Neuronal stem cell (in vitro differentiated cells): Measurements from ENCODE around the gene ZNF362.

Source experiments
- DNase-seq: peaks from one replicate; pipeline ENCODE4 v3.0.0-alpha.2; 2013; ENCODE audit warnings: low spot score
- H2AFZ ChIP-seq: one replicate; pipeline ENCODE4 v1.6.1; 2013; ENCODE audit warnings: mild to moderate bottlenecking, low read length, inconsistent platforms
- H2AK5ac ChIP-seq: 2 replicates; pipeline ENCODE4 v1.6.1; 2013; ENCODE audit warnings: low read depth, mild to moderate bottlenecking, inconsistent platforms, low read length, moderate library complexity, mixed read lengths
- H2BK120ac ChIP-seq: 2 replicates; pipeline ENCODE4 v1.6.1; 2013; ENCODE audit warnings: low read depth, mild to moderate bottlenecking, inconsistent platforms, low read length, moderate library complexity, mixed read lengths
- H2BK12ac ChIP-seq: one replicate; pipeline ENCODE4 v1.6.1; 2013; ENCODE audit warnings: low read length, inconsistent platforms
- H2BK15ac ChIP-seq: 2 replicates; pipeline ENCODE4 v1.6.1; 2013; ENCODE audit warnings: mild to moderate bottlenecking, low read length, inconsistent platforms, mixed read lengths
- H2BK5ac ChIP-seq: one replicate; pipeline ENCODE4 v1.6.1; 2013; ENCODE audit warnings: inconsistent platforms, mild to moderate bottlenecking, low read length, moderate library complexity
- H3K14ac ChIP-seq: one replicate; pipeline ENCODE4 v1.6.1; 2013; ENCODE audit warnings: low read length, inconsistent platforms
- H3K18ac ChIP-seq: 2 replicates; pipeline ENCODE4 v1.6.1; 2013; ENCODE audit warnings: low read length, inconsistent platforms
- H3K23ac ChIP-seq: 2 replicates; pipeline ENCODE4 v1.6.1; 2013; ENCODE audit warnings: low read depth, mild to moderate bottlenecking, mixed read lengths, low read length, inconsistent platforms; ENCODE audit not compliant: poor library complexity
- H3K27ac ChIP-seq: replicated peaks from 3 replicates; pipeline ENCODE4 v1.5.1; 2013; ENCODE audit warnings: low read length, inconsistent platforms
- H3K27me3 ChIP-seq, 3 experiments: 2 replicates each; pipeline ENCODE4 v1.6.1; 2013; ENCODE audit warnings: low read length in 3 of 3, mild to moderate bottlenecking in 2 of 3, inconsistent platforms in 1 of 3, low read depth in 1 of 3, mixed read lengths in 1 of 3, moderate library complexity in 1 of 3; ENCODE audit not compliant: control insufficient read depth in 3 of 3, insufficient read depth in 3 of 3
- H3K36me3 ChIP-seq, 2 donors: replicated peaks in 1 of 2; 2 replicates each; pipeline ENCODE4 v1.6.1; 2013; ENCODE audit warnings: low read length in 2 of 2; ENCODE audit not compliant: control insufficient read depth in 2 of 2, insufficient read depth in 2 of 2
- H3K4ac ChIP-seq: 2 replicates; pipeline ENCODE4 v1.6.1; 2013; ENCODE audit warnings: inconsistent platforms, mild to moderate bottlenecking, low read length, moderate library complexity
- H3K4me1 ChIP-seq, 2 donors: 1 replicate in 1 of 2; 2 replicates in 1 of 2; pipeline ENCODE4 v1.6.1; 2013; ENCODE audit warnings: low read length in 2 of 2, low read depth in 1 of 2; ENCODE audit not compliant: control insufficient read depth in 2 of 2, insufficient read depth in 1 of 2
- H3K4me2 ChIP-seq: one replicate; pipeline ENCODE4 v1.6.1; 2013; ENCODE audit warnings: mild to moderate bottlenecking, low read length, inconsistent platforms; ENCODE audit not compliant: insufficient read depth, poor library complexity, severe bottlenecking
- H3K4me3 ChIP-seq, 2 donors: 2 replicates each; pipeline ENCODE4 v1.5.1; 2013; ENCODE audit warnings: low read length in 2 of 2, mild to moderate bottlenecking in 2 of 2, inconsistent platforms in 1 of 2, moderate library complexity in 1 of 2
- H3K79me1 ChIP-seq: one replicate; pipeline ENCODE4 v1.6.1; 2013; ENCODE audit warnings: low read depth, mild to moderate bottlenecking, inconsistent platforms, low read length, moderate library complexity
- H3K9ac ChIP-seq: one replicate; pipeline ENCODE4 v1.6.1; 2013; ENCODE audit warnings: mild to moderate bottlenecking, low read depth, low read length, inconsistent platforms; ENCODE audit not compliant: poor library complexity
- H3K9me3 ChIP-seq, 2 donors: replicated peaks in 1 of 2; 2 replicates each; pipeline versions ENCODE3 to v1.6.1; 2013; ENCODE audit warnings: low read length in 2 of 2, mild to moderate bottlenecking in 2 of 2, inconsistent platforms in 1 of 2, low read depth in 1 of 2, mixed read lengths in 1 of 2, moderate library complexity in 1 of 2; ENCODE audit not compliant: control insufficient read depth in 2 of 2, insufficient read depth in 1 of 2
- H4K8ac ChIP-seq: one replicate; pipeline ENCODE4 v1.6.1; 2013; ENCODE audit warnings: low read depth, mild to moderate bottlenecking, inconsistent platforms, low read length, moderate library complexity
- H4K91ac ChIP-seq: one replicate; pipeline ENCODE4 v1.6.1; 2013; ENCODE audit warnings: low read length, low read depth, mild to moderate bottlenecking, inconsistent platforms; ENCODE audit not compliant: poor library complexity
- WGBS, 2 donors: extraction: QIAGEN DNeasy Blood & Tissue Kit; methylation state at CpG; one replicate each; pipeline ENCODE4 v1.1.7; 2013; ENCODE audit warnings: missing lambda C conversion rate in 2 of 2, mixed read lengths in 1 of 2; ENCODE audit not compliant: insufficient read length in 2 of 2, insufficient replicate concordance in 1 of 2; ENCODE audit errors: extremely low coverage in 2 of 2; 5-methylcytosine and 5-hydroxymethylcytosine counted together

Gene ZNF362

GRCh38 chr1:33338048-33338439 lies 81.8 kb downstream of the ZNF362 start:
- Histone ChIP-seq H2AK5ac (no peak overlapping the region), H4K91ac (no peak overlapping the region), H3K9me3 (no peaks in the 10 kb centered on the region), H3K4ac (no peak overlapping the region), H4K8ac (no peak overlapping the region), H2AFZ (no peak overlapping the region), H3K36me3 (peaks cover 18 to 84% of the 10 kb centered on the region in 2 donors), H2BK15ac (no peak overlapping the region), H2BK12ac (no peak overlapping the region), H3K18ac (no peak overlapping the region), H3K14ac (no peak overlapping the region), H3K4me2 (peak overlapping the region; percentile 11), H3K9ac (no peak overlapping the region), H3K4me3 (no peak overlapping the region), H2BK120ac (no peak overlapping the region), H3K4me1 (peaks cover 56 to 57% of the 10 kb centered on the region in 2 donors), H3K79me1 (peaks cover 5% of the 10 kb centered on the region), H3K23ac (no peak overlapping the region), H2BK5ac (no peak overlapping the region), H3K27me3 (no peaks in the 10 kb centered on the region), H3K27ac (peak overlapping the region; percentile 96)
- WGBS, 2 donors: no CpG with 5 or more reads among the region's 1 CpG
- DNase-seq: no peak

DNA sequence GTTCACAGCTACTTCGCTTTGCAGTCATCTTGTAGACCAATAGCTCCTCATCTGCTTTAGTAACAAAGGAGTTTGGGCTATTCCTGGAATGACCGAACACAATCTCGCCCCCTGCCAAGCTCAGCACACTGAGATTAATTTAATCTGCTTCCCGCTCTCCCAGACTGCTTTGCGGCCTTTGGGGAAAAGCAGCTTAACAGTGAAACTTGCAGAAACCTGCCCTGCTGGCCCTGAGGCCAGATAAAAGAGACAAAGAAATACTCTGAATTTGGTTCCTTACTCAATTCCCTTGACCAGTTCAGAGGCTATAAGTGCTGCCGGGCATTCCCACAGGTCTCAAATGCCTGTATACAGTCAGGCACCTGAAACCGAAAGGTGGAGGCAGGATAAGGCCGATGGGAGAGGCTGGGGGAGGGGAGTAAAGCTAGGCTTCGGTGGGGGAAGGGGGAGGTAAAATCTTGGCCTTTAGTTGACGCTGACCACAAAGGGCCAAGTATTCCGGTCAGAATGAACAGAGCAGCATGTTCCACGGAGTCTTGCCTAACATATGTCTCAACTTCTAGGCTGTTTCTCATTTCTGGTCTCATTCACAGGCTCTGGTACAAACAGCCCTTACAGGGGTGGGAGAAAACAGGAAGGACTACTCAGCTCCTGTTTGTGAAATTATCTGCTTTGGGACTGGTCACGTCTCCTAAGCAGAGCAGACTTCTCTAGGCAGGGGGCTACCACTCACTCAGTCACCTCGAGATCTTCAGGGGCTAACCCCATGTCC lies 82.3 kb downstream of the ZNF362 start:
- Histone ChIP-seq H2AFZ (no peak overlapping the region), H3K4me1 (peaks cover 57% of the 10 kb centered on the region in 2 donors), H3K27ac (peak overlapping the region; percentile 96), H3K14ac (no peak overlapping the region), H3K4ac (peak overlapping the region; percentile 17), H3K27me3 (no peaks in the 10 kb centered on the region), H4K8ac (no peak overlapping the region), H2BK5ac (no peak overlapping the region), H2BK12ac (no peak overlapping the region), H2BK120ac (peak overlapping the region; percentile 14), H3K4me2 (peak overlapping the region; percentile 45), H3K79me1 (peaks cover 1% of the 10 kb centered on the region), H3K9me3 (no peaks in the 10 kb centered on the region), H3K9ac (no peak overlapping the region), H2BK15ac (peak overlapping the region; percentile 22), H4K91ac (peak overlapping the region; percentile 35), H3K18ac (peak overlapping the region; percentile 84), H3K4me3 (no peak overlapping the region), H2AK5ac (no peak overlapping the region), H3K23ac (no peak overlapping the region), H3K36me3 (peaks cover 12 to 82% of the 10 kb centered on the region in 2 donors)
- no CpG with 5 or more reads among the region's 14 CpGs for WGBS, 2 donors
- no peak for DNase-seq

DNA sequence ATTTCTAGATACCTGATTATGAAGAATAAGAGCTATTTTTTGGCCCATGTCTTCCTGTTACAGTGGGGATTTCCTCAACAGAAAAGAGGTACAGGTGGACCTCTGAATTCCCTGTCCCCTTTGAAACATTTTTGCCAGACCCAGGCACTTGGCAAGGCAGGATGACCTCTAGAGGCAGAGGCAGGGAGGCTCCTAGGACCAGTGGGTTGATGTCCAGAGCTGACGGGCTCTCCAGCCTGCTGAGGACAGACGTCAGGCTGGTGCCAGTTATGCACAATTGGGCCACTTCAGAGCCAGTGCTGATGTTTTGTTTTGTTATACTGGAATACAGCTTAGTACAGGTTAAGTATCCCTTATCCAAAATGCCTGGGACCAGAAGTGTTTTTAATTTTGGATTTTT lies 83.1 kb downstream of the ZNF362 start:
- Histone ChIP-seq H4K8ac (no peak overlapping the region), H3K27me3 (no peaks in the 10 kb centered on the region), H3K4me2 (no peak overlapping the region), H3K79me1 (peaks cover 1% of the 10 kb centered on the region), H3K4ac (no peak overlapping the region), H2BK15ac (no peak overlapping the region), H3K4me1 (peaks cover 54 to 57% of the 10 kb centered on the region in 2 donors), H3K18ac (peak overlapping the region; percentile 69), H4K91ac (no peak overlapping the region), H2AK5ac (no peak overlapping the region), H3K14ac (no peak overlapping the region), H3K27ac (peak overlapping the region; percentile 96), H3K36me3 (peaks cover 8 to 82% of the 10 kb centered on the region in 2 donors), H3K23ac (no peak overlapping the region), H2BK12ac (no peak overlapping the region), H2BK120ac (no peak overlapping the region), H3K4me3 (no peak overlapping the region), H2BK5ac (no peak overlapping the region), H3K9me3 (no peaks in the 10 kb centered on the region), H2AFZ (no peak overlapping the region), H3K9ac (no peak overlapping the region)
- DNase-seq: no peak
- WGBS, 2 donors: no CpG with 5 or more reads among the region's 2 CpGs

DNA sequence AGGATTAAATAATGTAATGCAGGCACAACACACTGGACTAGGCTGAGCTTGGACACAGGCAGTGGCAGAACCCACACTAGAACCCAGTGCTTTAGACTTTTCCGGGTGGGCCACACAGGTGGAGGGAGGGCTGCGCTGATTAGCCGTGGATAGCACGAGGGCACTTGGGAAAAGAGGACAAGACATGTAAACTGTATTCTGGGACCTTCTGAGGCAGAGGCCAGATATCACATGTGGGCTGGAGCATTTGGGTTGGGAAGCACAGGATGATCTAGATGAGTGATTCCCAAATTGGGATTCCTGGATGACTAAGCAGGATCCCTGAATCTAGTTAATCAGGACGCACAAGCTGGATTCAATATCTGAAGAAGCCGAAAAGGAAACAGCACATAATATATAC lies 84.9 kb downstream of the ZNF362 start:
- DNase-seq: no peak
- Histone ChIP-seq H2BK5ac (no peak overlapping the region), H2BK120ac (no peak overlapping the region), H2BK15ac (no peak overlapping the region), H3K4ac (no peak overlapping the region), H3K79me1 (peaks cover 1% of the 10 kb centered on the region), H3K23ac (no peak overlapping the region), H2BK12ac (no peak overlapping the region), H3K4me1 (peaks cover 47 to 63% of the 10 kb centered on the region in 2 donors), H2AK5ac (no peak overlapping the region), H3K9me3 (no peaks in the 10 kb centered on the region), H3K27ac (no peak overlapping the region), H4K91ac (no peak overlapping the region), H3K36me3 (peaks cover 5 to 83% of the 10 kb centered on the region in 2 donors), H3K27me3 (no peaks in the 10 kb centered on the region), H4K8ac (no peak overlapping the region), H3K14ac (no peak overlapping the region), H3K18ac (no peak overlapping the region), H3K4me3 (no peak overlapping the region), H2AFZ (no peak overlapping the region), H3K4me2 (no peak overlapping the region), H3K9ac (no peak overlapping the region)
- WGBS, 2 donors: no CpG with 5 or more reads among the region's 6 CpGs
